Colon (tissue), 2 donors: Measurements from ENCODE around the gene A1BG.

ENCODE experiments used
- FAIRE-seq: peaks from 2 replicates; lab custom pipeline; 2012; peaks lifted over from hg19 to GRCh38; lab: Jason Lieb, UNC
- donor health status: control.
- donor health status: control.

The A1BG gene, protein sequence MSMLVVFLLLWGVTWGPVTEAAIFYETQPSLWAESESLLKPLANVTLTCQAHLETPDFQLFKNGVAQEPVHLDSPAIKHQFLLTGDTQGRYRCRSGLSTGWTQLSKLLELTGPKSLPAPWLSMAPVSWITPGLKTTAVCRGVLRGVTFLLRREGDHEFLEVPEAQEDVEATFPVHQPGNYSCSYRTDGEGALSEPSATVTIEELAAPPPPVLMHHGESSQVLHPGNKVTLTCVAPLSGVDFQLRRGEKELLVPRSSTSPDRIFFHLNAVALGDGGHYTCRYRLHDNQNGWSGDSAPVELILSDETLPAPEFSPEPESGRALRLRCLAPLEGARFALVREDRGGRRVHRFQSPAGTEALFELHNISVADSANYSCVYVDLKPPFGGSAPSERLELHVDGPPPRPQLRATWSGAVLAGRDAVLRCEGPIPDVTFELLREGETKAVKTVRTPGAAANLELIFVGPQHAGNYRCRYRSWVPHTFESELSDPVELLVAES

GRCh38 chr19:58352760-58353671 lies at the start of gene A1BG:
A1BG (minus strand) TSS chr19:58353492; CDS start chr19:58353437, 55 bp downstream.
- no peak for FAIRE-seq

GRCh38 chr19:58401840-58402421 lies 48.6 kb upstream of the A1BG start:
- FAIRE-seq = no peak

GRCh38 chr19:58400916-58401839 lies 47.9 kb upstream of the A1BG start:
- FAIRE-seq = peak; percentile 28

DNA sequence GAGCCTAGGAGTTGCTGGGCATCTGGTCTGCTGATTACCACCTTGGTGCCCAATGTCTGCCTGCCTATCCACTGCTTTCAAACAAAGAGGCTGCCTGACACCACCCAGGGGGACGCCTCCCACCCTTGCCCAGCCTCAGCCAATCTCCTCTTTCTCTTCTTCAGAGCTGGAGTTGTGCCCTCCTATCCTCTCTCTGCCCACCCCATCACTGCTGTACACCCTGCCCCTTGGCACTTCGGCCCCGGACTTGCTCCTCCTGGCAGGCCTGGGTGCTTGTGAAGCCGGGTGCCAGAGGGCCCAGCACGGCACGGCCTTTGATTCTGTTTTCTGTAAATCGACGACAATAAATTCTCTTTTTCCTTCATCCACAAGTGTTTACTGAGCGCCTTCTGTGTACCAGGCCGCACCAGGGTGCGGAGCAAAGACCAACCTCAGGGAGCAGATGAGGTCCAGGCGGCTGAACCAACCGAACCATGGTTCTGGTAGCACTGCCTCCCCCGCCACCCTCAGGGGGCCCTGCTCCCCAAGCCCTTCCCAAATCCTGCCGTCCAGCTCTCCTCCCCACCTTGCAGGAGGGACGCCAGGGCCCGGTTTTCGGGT lies 47.1 kb upstream of the A1BG start:
- no peak for FAIRE-seq

DNA sequence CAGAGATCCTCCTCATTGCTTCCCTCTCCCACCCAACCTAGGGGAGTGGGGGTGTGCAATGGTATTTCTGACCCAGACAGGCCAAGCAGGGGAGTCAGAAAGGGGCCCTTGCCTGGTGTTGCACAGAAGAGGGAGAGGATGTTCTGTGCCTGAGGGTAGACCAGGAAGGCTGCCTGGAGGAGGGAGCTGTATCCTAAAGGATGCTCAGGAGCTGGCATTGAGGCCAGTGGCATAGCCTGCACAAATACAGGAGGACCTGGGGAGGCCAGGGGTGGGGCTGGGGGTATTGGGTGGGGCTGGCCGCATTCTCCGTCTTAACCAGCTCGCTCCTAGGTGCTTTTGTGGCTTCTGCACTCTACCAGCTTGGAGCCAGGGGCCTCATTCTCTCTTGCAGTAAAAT lies 46.6 kb upstream of the A1BG start:
- FAIRE-seq = no peak

DNA sequence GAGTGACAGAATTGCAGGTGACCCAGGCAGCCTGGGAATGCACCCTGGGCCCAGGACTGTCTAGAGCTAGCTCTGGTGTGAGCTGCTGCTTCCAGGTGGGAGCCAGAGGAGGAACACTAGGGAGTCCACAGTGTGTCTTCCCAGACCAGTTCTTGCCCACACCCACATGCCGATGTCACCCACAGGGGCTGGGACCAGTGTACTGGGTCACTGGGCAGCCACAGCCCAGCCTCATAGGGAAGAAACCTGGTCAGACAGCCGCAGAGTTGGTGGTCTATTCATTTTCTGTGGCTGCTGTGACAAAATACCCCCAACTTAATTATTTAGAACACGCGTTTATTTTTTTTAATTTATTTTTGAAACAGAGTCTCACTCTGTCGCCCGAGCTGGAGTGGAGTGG lies 45.3 kb upstream of the A1BG start:
- FAIRE-seq = no peak

GRCh38 chr19:58398087-58398486 lies 44.8 kb upstream of the A1BG start:
- FAIRE-seq = no peak

DNA sequence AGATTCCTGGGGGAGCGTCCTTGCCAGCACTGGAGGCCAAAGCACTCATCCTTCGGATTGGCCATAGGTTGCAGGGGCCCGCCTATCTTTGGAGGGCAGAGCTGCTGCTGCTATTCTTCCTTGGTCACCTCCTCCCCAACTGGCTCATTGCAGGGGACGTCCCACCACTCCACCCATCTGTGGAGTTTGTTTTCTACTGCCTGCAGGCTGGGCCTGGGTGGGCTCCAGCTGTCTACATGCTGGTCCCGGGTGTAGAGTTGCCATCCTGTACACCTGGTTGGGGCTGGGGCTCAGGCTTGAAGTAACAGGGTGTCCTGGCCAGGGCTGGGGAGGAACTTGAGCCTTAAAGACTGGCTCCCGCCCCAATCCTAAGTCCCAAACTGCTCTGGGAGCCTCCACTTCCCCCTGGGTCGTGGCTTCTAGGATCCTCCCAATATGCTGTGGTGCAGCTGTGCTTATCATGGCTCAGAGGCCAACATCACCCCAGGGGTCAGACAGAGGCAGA lies 44.3 kb upstream of the A1BG start:
- FAIRE-seq = no peak

DNA sequence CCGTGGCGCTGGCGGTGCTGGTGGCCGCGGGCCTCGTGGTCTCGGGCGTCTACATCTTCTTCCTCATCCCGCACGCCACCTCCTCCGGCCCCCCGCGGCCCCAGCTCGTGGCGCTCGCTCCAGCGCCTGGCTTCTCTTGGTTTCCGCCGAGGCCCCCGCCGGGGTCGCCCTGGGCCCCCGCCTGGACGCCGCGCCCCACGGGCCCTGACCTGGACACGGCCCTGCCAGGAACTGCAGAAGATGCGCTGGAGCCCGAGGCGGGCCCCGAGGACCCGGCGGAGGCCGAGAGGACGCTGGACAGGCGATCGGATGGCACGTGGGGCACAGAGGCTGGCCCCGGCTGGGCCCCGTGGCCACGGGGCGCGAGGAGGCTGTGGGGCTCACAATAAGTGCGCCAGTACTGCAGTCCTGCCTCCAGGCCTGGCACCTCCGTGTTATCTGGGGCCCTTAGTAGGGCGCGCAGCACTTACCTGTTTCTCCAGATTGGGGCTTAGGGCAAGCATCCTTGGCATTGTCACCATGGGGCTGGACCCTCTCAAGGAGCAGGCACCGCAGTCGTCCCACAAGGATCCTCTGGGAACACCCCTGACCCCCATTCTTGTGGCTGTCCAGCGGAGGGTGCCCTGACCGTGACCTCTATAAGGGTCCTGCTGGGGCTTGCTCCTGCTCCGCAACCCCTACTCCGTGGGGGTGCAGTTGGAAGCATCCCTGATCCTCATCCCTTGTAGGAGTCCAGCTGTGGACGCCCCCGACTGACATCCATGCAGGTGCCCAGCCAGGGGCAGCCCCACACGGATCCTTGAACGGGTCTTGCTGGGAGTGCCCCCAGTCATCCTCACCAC lies 43.6 kb upstream of the A1BG start:
- no peak for FAIRE-seq

DNA sequence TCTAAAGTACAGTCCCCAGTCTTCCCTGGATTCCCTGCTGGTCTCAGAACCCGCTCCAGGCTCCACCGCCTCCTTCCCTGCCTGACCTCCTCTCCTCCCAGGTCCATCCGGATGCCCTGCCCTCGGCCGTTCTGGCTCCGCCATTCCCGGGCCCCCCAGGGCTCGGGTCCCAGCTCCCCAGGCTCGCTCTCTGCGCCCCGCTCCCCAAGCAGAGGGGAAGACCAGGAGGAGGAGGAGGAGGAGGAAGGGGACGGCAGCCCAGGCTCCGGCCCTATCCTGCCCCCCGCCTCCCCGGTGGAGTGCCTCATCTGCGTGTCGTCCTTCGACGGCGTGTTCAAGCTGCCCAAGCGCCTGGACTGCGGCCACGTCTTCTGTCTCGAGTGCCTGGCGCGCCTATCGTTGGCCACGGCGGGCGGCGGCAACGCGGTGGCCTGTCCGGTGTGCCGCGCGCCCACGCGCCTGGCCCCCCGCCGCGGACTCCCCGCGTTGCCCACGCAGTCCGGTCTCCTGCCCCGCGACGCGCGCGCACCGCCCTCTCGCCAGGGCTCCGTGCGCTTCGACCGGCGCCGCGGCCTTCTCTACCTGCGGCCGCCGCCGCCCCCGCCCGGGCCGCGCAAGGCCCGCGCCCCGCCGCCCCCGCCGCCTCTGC lies 42.8 kb upstream of the A1BG start:
- FAIRE-seq = no peak

- no peak for FAIRE-seq
Observed at GRCh38 chr19:58395220-58395978, 42.1 kb upstream of the A1BG start, which contains the start of gene RNF225. RNF225 (plus strand) TSS chr19:58395656; CDS start chr19:58396090, 434 bp downstream.

DNA sequence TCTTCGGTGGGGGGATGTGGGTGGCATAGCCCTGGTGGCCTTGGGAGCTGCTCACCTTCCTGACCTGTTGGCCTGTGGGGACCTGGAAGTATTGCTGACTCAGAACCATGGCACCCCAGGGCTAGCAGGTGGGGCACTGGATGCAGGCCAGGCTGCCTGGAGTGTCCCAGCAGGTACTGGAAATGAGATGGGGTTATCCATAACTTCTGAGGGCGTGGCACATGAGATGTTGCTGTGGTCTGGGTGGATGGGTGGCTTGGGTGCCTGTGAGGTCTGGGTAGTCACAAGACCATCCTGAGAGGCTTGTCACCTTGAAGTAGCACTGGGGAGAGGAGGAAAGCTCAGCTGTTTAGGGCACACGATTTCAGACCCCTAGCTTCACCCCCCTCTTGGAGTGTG lies 41.5 kb upstream of the A1BG start:
- no peak for FAIRE-seq

- no peak for FAIRE-seq
Observed at GRCh38 chr19:58393725-58394033, 40.4 kb upstream of the A1BG start.

- FAIRE-seq = no peak
Observed at GRCh38 chr19:58392945-58393724, 39.8 kb upstream of the A1BG start.

GRCh38 chr19:58388175-58388526 lies 34.9 kb upstream of the A1BG start:
- FAIRE-seq = no peak

- FAIRE-seq = no peak
Observed at GRCh38 chr19:58387338-58388174, 34.3 kb upstream of the A1BG start.
